ENCODE data around the gene KIRREL1.

KIRREL1 gene

GRCh38 chr1:158008630-158009029 is 15.2 kb downstream of the KIRREL1 start:
- Histone ChIP-seq H3K4me3 (ENCODE audit: low read depth, low read length, poor library complexity, severe bottlenecking) (no peak overlapping the region), H3K36me3 (ENCODE audit: insufficient read depth, low read length) (no peaks in the 10 kb centered on the region), H3K9me3 (ENCODE audit: low read length) (no peaks in the 10 kb centered on the region), H3K9me2 (ENCODE audit: low read depth, low read length) (no peaks in the 10 kb centered on the region), H4K20me1 (ENCODE audit: insufficient read depth, low read length) (no peaks in the 10 kb centered on the region), H3K4me1 (ENCODE audit: insufficient read depth, low read length, severe bottlenecking) (no peaks in the 10 kb centered on the region), H3K79me2 (ENCODE audit: insufficient read depth, low read length) (no peaks in the 10 kb centered on the region), H3K27me3 (ENCODE audit: insufficient read depth, low read length) (no peaks in the 10 kb centered on the region), H3F3A (ENCODE audit: insufficient read depth, low read length) (no peaks in the 10 kb centered on the region), H3K4me2 (ENCODE audit: low read length) (no peak overlapping the region), H3K9ac (ENCODE audit: low read length) (no peak overlapping the region), H2AFZ (ENCODE audit: low read length) (no peak overlapping the region), H3K27ac (ENCODE audit: low read depth, low read length, poor library complexity, severe bottlenecking) (no peak overlapping the region)
- TF ChIP-seq CTCF (IDR thresholded peaks at IDR 0.05; ENCODE audit: low read length) = no peak
- TF ChIP-seq EZH2 (IDR thresholded peaks at IDR 0.05; ENCODE audit: borderline replicate concordance, low read length) = no peak

GRCh38 chr1:158011714-158012113 is 18.3 kb downstream of the KIRREL1 start:
- no peaks in the 10 kb centered on the region for H4K20me1 ChIP-seq (ENCODE audit: insufficient read depth, low read length)
- no peak overlapping the region for H3K4me3 ChIP-seq (ENCODE audit: low read depth, low read length, poor library complexity, severe bottlenecking)
- H3K9me2 ChIP-seq (ENCODE audit: low read depth, low read length) = no peaks in the 10 kb centered on the region
- H3K4me2 ChIP-seq (ENCODE audit: low read length) = no peak overlapping the region
- H3K9me3 ChIP-seq (ENCODE audit: low read length) = no peaks in the 10 kb centered on the region
- H3K79me2 ChIP-seq (ENCODE audit: insufficient read depth, low read length) = no peaks in the 10 kb centered on the region
- no peak overlapping the region for H3K27ac ChIP-seq (ENCODE audit: low read depth, low read length, poor library complexity, severe bottlenecking)
- TF ChIP-seq EZH2 (IDR thresholded peaks at IDR 0.05; ENCODE audit: borderline replicate concordance, low read length) (no peak), CTCF (IDR thresholded peaks at IDR 0.05; ENCODE audit: low read length) (no peak)
- H3K4me1 ChIP-seq (ENCODE audit: insufficient read depth, low read length, severe bottlenecking) = no peaks in the 10 kb centered on the region
- no peaks in the 10 kb centered on the region for H3K36me3 ChIP-seq (ENCODE audit: insufficient read depth, low read length)
- H3K27me3 ChIP-seq (ENCODE audit: insufficient read depth, low read length) = peaks cover 5% of the 10 kb centered on the region; the same call in 1 of the 2 replicates
- no peak overlapping the region for H2AFZ ChIP-seq (ENCODE audit: low read length)
- H3F3A ChIP-seq (ENCODE audit: insufficient read depth, low read length) = no peaks in the 10 kb centered on the region
- no peak overlapping the region for H3K9ac ChIP-seq (ENCODE audit: low read length)

DNA sequence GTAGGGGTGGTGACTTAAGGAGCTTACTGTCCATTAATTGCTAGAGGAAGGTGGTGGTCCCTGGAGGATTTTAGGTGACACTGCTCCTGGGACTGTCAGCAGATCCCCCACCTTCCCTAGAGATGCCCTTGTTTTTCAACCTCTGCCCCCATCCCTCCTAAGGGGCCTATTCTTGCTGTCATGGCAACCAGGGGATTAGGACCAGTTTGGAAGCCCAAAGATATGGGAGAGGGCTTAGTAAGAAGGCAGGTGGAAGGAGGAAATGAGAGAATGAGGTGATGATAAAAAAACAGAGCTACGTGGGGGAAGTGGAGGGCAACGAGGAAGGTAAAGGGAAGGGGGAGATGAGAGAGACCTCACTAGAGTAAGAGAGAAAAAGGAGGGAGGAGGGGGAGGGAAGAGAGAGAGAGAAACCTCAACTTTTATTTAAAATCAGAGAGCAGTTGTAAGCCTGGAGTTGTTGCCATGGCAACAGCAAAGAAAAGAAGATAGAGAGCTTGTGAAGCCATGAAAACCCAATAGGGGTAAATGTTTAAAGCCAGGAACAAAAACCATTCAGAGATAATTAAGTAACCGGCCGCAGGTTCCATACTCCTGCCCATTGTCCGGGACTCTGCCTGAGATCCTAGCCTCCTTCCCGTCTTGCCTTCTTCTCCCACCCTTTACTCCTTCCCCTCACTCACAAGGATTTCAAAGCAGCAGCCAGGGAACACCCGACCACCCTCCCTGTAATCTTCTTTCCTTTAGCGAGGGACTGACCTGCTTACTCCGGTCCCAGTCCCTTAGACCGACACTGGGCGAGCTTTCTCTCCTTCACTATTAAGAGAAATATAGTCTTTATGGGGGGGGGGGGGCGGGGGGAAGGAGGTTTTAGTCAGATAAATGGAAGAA is 20.6 kb downstream of the KIRREL1 start:
- peaks cover 9% of the 10 kb centered on the region; the same call in 1 of the 2 replicates for H3K27me3 ChIP-seq (ENCODE audit: insufficient read depth, low read length)
- no peaks in the 10 kb centered on the region for H3K9me3 ChIP-seq (ENCODE audit: low read length)
- H3K36me3 ChIP-seq (ENCODE audit: insufficient read depth, low read length) = no peaks in the 10 kb centered on the region
- H3K9me2 ChIP-seq (ENCODE audit: low read depth, low read length) = no peaks in the 10 kb centered on the region
- no peaks in the 10 kb centered on the region for H3K79me2 ChIP-seq (ENCODE audit: insufficient read depth, low read length)
- H3K4me1 ChIP-seq (ENCODE audit: insufficient read depth, low read length, severe bottlenecking) = no peaks in the 10 kb centered on the region
- H3K27ac ChIP-seq (ENCODE audit: low read depth, low read length, poor library complexity, severe bottlenecking) = no peak overlapping the region
- no peak overlapping the region for H3K4me2 ChIP-seq (ENCODE audit: low read length)
- no peak overlapping the region for H3K9ac ChIP-seq (ENCODE audit: low read length)
- H3K4me3 ChIP-seq (ENCODE audit: low read depth, low read length, poor library complexity, severe bottlenecking) = no peak overlapping the region
- no peak overlapping the region for H2AFZ ChIP-seq (ENCODE audit: low read length)
- no peaks in the 10 kb centered on the region for H4K20me1 ChIP-seq (ENCODE audit: insufficient read depth, low read length)
- TF ChIP-seq CTCF (IDR thresholded peaks at IDR 0.05; ENCODE audit: low read length) (no peak), EZH2 (IDR thresholded peaks at IDR 0.05; ENCODE audit: borderline replicate concordance, low read length) (no peak)
- no peaks in the 10 kb centered on the region for H3F3A ChIP-seq (ENCODE audit: insufficient read depth, low read length)
